Measurements from ENCODE around the gene FOXO6.

Gene FOXO6

GRCh38 chr1:41360786-41361494, at the start of gene FOXO6:
TSS of gene FOXO6 (plus strand) at chr1:41361434.
- DNase-seq, result peak; percentile 100

- DNase-seq, result no peak
These were observed 48.1 kb upstream of the FOXO6 start for GRCh38 chr1:41312991-41313645.

- DNase-seq, result no peak
These were observed 47.5 kb upstream of the FOXO6 start for GRCh38 chr1:41313661-41314131.

GRCh38 chr1:41314376-41315145, 46.7 kb upstream of the FOXO6 start:
- no peak for DNase-seq

- peak; percentile 38 for DNase-seq
These were observed 46.0 kb upstream of the FOXO6 start for GRCh38 chr1:41315146-41315822.

- DNase-seq, result no peak
These were observed 45.4 kb upstream of the FOXO6 start for GRCh38 chr1:41315871-41316270.

GRCh38 chr1:41317361-41317760, 43.9 kb upstream of the FOXO6 start:
- no peak for DNase-seq

- DNase-seq, result no peak
These were observed 43.1 kb upstream of the FOXO6 start for GRCh38 chr1:41318135-41318534.

- no peak for DNase-seq
These were observed 42.0 kb upstream of the FOXO6 start for GRCh38 chr1:41319106-41319755.

- DNase-seq, result no peak
These were observed 41.2 kb upstream of the FOXO6 start for GRCh38 chr1:41319807-41320711.

GRCh38 chr1:41320895-41321676, 40.1 kb upstream of the FOXO6 start:
- no peak for DNase-seq

- no peak for DNase-seq
These were observed 39.1 kb upstream of the FOXO6 start for GRCh38 chr1:41322101-41322661.

- peak; percentile 76 for DNase-seq
These were observed 38.4 kb upstream of the FOXO6 start for GRCh38 chr1:41322835-41323234.

- DNase-seq, result no peak
These were observed 38.0 kb upstream of the FOXO6 start for GRCh38 chr1:41323243-41323642.

- DNase-seq, result no peak
These were observed 35.4 kb upstream of the FOXO6 start for GRCh38 chr1:41325801-41326200.

GRCh38 chr1:41327383-41327999, 33.7 kb upstream of the FOXO6 start:
- DNase-seq, result no peak

GRCh38 chr1:41328001-41328615, 33.1 kb upstream of the FOXO6 start:
- DNase-seq, result no peak

- no peak for DNase-seq
These were observed 32.2 kb upstream of the FOXO6 start for GRCh38 chr1:41328780-41329640.

All from DMS153 (cell line).